Epithelial cell of prostate (primary cell): ENCODE data around the gene WDR36.

Experiments
- DNase-seq: peaks from one replicate; pipeline ENCODE4 v3.0.0-alpha.2; 2011; ENCODE audit warnings: low read depth, low spot score
- H3K27ac ChIP-seq: fragments of 450-650 bp; 2 replicates; pipeline ENCODE4 v1.5.1; 2017; ENCODE audit warnings: mild to moderate bottlenecking

Gene WDR36

GRCh38 chr5:111092062-111092853, at the start of gene WDR36:
TSS of gene WDR36 (plus strand) at chr5:111092348. CDS start at chr5:111092457, 109 bp downstream.
- H3K27ac ChIP-seq, result peak within 1 kb of the TSS; percentile 74
- DNase-seq, result peak; percentile 65

DNA sequence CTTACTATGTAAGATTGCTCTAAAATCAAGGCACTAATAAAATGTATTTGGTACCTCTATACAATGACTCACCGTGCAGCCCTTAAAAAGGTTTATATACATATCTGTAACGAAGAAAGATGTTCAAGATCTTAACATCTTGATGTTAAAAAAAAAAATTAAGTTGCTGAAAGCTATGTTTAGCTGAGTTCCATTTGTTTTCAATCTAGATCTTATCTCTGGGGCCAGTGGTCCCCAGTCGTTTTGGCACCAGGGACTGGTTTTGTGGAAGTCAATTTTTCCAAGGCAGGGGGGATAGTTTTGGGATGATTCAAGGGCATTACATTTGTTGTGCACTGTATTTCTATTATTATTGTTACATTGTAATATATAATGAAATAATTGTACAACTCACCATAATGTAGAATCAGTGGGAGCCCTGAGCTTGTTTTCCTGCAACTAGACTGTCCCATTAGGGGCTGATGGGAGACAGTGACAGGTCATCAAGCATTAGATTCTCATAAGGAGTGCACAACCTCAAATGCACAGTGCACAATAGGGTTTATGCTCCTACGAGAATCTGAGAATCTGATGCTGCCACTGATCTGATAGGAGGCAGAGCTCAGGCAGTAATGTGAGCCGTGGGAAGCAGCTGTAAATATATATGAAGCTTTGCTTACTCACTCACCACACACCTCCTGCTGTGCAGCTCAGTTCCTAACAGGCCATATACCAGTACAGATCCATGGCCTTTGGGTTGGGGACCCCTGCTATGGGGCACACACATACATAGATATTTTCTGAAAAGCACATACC, 48.2 kb upstream of the WDR36 start:
- H3K27ac ChIP-seq, result no peak overlapping the region
- no peak for DNase-seq

DNA sequence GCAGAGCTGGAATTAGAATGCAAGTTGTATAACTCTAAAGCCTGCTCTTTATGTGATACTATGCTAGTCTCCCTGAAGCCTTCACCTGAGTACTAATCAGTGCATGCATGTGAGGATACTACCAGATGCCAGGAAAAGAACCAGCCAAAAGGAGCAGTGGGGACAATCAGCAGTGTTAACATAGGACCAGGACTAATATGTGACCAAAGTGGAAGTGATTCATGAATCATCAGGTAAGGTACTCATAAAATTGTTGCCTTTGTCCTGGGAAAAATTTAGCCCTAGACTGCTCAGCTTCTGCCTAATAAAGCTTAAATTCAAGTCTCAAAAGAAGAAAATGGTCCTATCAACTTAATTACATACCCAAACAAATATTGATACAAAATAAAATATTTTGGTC, 34.1 kb upstream of the WDR36 start:
- no peak for DNase-seq
- H3K27ac ChIP-seq, result no peak overlapping the region

- no peak for DNase-seq
- no peak overlapping the region for H3K27ac ChIP-seq
Observed at GRCh38 chr5:111060169-111060568, 32.0 kb upstream of the WDR36 start.

- H3K27ac ChIP-seq, result no peak overlapping the region
- DNase-seq, result no peak
Observed at GRCh38 chr5:111061618-111062017, 30.5 kb upstream of the WDR36 start.

- peak; percentile 40 for DNase-seq
- no peak overlapping the region for H3K27ac ChIP-seq
Observed at GRCh38 chr5:111063709-111064322, 28.3 kb upstream of the WDR36 start.

DNA sequence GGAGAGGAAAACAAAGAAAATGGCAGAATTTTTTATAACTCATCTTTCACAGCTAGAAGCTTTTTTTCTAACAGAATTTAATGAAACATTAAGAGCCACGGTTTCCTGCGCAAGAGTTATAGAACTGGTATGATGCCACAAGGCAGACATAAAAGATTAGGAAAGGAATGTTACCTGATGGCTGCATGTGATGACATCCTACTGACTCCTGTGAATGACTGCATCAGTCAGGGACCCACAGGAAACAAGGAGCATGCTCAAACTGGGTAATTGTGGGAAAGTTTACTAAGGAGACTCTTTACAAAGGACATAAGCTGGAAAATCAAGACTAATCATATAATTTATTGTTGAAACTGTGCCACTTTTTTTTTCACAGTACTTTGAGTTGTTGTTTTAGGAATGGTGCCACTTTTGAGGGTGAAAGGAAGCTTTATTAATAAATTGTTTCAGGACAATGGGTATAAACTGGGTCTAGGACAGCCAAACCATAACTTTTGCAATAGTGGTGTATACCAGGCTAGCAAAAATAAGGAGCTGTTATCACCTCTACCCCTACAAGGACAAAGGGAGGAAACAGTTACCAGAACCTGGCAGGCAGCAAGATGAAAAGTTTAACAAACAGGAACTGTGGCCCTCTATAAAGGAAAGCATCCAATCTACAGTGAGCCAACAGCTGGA, 25.7 kb upstream of the WDR36 start:
- no peak for DNase-seq
- H3K27ac ChIP-seq, result peak overlapping the region; percentile 20

GRCh38 chr5:111068213-111068612, 23.9 kb upstream of the WDR36 start:
- no peak overlapping the region for H3K27ac ChIP-seq
- DNase-seq, result no peak

GRCh38 chr5:111069839-111070238, 22.3 kb upstream of the WDR36 start:
- DNase-seq, result no peak
- no peak overlapping the region for H3K27ac ChIP-seq

- DNase-seq, result no peak
- no peak overlapping the region for H3K27ac ChIP-seq
Observed at GRCh38 chr5:111070272-111071134, 21.6 kb upstream of the WDR36 start.

DNA sequence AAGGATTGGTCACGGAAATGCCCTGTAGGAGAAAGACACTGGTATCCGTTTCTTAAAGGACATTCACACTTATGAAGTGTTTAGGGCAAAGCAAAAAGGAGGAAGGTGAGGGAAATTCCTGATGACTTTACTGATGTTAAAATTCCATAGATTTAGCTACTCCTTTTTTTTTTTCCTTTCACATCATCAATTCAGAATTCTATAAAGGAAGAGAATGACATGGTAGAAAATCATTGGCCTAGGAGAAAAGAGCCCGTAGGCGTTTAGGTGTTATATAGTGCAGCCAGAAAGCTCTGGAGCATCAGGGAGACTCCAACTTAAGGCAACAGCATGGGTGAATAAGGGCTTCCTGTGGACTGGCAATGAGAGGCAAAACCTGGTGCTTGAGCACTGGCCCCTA, 20.7 kb upstream of the WDR36 start, which contains the start of gene TSLP:
Gene TSLP, plus strand, starts transcription at position 301 of the 400 bp plus-strand sequence. CDS start 178 bp downstream, outside the sequence.
- H3K27ac ChIP-seq, result no peak within 1 kb of the TSS
- no peak for DNase-seq

GRCh38 chr5:111072949-111073682, 19.0 kb upstream of the WDR36 start:
- no peak for DNase-seq
- H3K27ac ChIP-seq, result peak overlapping the region; percentile 72

GRCh38 chr5:111074244-111074643, 17.9 kb upstream of the WDR36 start:
- no peak for DNase-seq

GRCh38 chr5:111075520-111075919, 16.6 kb upstream of the WDR36 start:
- peak; percentile 76 for DNase-seq
- peak overlapping the region; percentile 72 for H3K27ac ChIP-seq

More at GRCh38 chr5:111074244-111074643, 17.9 kb upstream of the WDR36 start:
- peak overlapping the region; percentile 72 for H3K27ac ChIP-seq

DNA sequence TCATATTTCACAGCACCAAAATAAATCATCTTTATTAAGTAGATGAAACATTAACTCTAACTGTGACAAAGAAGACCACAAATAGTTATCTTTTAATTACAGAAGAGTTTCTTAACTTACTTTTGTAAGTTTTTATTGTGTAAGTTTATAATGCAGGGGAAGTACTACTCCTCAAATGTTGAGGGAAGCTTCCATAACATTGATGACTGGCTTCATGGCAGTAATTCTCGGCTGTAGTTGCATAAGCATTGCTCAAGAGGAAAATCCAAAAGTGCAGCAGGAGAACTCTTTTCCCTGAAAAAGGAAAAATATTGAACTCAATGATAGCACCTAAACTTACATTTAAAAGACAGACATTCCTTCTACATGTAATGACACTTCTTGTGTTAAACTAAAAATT, 16.1 kb upstream of the WDR36 start:
- no peak for DNase-seq
- H3K27ac ChIP-seq, result peak overlapping the region; percentile 72

- DNase-seq, result no peak
- H3K27ac ChIP-seq, result no peak overlapping the region
Observed at GRCh38 chr5:111077678-111078077, 14.5 kb upstream of the WDR36 start.

DNA sequence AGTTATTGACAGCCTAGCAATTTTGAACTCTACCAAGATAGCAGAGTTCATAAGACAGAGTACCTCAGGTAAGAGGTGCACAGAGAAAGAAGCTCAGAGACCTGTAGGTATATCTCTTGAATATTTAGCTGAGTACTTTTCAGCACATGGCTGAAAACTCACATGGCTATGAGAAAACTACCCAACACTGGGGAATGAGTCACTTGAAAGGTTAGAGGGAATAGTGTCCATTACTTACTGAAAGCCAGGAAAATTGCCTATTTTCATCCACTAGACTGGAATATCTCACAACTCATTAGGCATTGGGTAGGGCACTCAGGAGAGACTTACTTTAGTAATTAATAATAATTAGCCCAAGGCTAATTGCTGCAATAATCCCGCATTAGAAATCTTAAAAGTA, 12.3 kb upstream of the WDR36 start:
- H3K27ac ChIP-seq, result no peak overlapping the region
- no peak for DNase-seq

DNA sequence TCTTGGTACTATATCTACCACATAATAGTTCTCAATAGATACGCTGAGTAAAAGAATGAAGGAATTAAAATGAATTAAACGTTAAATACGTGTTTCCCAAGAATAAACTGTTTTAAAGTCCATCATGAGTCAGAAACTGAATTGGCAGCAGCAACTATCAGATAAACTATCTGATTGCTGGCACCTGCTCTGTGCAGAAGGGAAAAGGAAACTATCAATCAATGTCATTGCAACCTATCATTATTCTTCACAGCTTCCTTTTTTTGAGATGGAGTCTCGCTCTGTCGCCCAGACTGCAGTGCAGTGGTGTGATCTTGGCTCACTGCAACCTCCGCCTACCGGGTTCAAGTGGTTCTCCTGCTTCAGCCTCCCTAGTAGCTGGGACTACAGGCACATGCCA, 8.8 kb upstream of the WDR36 start:
- no peak overlapping the region for H3K27ac ChIP-seq
- DNase-seq, result no peak

- no peak overlapping the region for H3K27ac ChIP-seq
- DNase-seq, result no peak
Observed at GRCh38 chr5:111095982-111096381, 3.8 kb downstream of the WDR36 start.
